ENCODE measurements around the gene PKHD1.

The PKHD1 gene

GRCh38 chr6:51678274-51678673 lies 409.1 kb downstream of the PKHD1 start:
- in situ Hi-C loops (cut with HindIII; ENCODE audit: low pct_unique_long_range_greater_than_20kb, low sequenced_read_pairs) = no loop called here
- no peak for TF ChIP-seq JUND (IDR thresholded peaks at IDR 0.05; ENCODE audit: low read depth)
- DNase-seq (ENCODE audit: low read depth in 1 of 2, low spot score in 1 of 2) = no peak

DNA sequence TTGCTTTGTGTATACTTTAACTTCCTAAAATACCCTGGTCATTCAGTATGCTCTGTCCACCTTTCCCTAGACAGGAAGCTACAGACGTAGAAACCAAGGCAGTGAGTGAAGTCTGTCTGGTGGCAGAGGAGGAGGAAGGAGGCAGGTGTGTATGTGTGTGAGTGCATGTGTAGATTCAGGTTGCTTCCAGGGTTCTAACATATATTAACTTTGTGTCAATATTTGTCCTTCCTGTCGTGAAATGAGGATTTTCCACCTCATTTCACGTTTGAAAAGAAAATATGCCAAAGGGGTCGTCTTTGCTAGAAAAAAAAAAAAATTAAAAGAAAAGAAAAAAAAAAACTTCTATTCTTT lies 411.5 kb downstream of the PKHD1 start:
- no peak for DNase-seq (ENCODE audit: low read depth in 1 of 2, low spot score in 1 of 2)
- in situ Hi-C loops (cut with HindIII; ENCODE audit: low pct_unique_long_range_greater_than_20kb, low sequenced_read_pairs) = no loop called here
- TF ChIP-seq JUND (IDR thresholded peaks at IDR 0.05; ENCODE audit: low read depth) = no peak

GRCh38 chr6:51675020-51675921 lies 412.1 kb downstream of the PKHD1 start:
- TF ChIP-seq JUND (IDR thresholded peaks at IDR 0.05; ENCODE audit: low read depth) = no peak
- no peak for DNase-seq (ENCODE audit: low read depth in 1 of 2, low spot score in 1 of 2)
- in situ Hi-C loops (cut with HindIII; ENCODE audit: low pct_unique_long_range_greater_than_20kb, low sequenced_read_pairs) = no loop called here

- TF ChIP-seq JUND (IDR thresholded peaks at IDR 0.05; ENCODE audit: low read depth) = no peak
- in situ Hi-C loops (cut with HindIII; ENCODE audit: low pct_unique_long_range_greater_than_20kb, low sequenced_read_pairs) = no loop called here
- DNase-seq (ENCODE audit: low read depth in 1 of 2, low spot score in 1 of 2) = no peak
Observed at GRCh38 chr6:51663525-51663924, 423.9 kb downstream of the PKHD1 start.

DNA sequence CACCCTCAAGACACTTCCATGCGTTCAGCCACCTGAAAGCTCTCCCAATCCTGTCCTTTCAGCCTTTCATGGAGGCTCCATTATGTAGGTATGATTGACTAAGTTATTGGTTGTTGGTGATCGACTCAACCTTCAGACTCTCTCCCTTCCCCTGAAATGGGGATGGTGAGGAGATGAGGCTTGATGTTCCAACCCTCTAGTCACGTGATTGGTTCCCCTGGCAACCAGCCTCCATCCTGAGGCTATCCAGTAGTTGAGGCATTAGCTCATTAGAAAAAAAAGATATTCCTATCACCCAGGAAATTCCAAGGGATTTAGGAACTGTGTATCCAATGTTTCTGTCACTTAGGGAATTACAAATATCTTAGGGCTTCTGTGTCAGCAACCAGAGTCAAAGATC lies 426.6 kb downstream of the PKHD1 start:
- in situ Hi-C loops (cut with HindIII; ENCODE audit: low pct_unique_long_range_greater_than_20kb, low sequenced_read_pairs) = no loop called here
- DNase-seq (ENCODE audit: low read depth in 1 of 2, low spot score in 1 of 2) = no peak
- no peak for TF ChIP-seq JUND (IDR thresholded peaks at IDR 0.05; ENCODE audit: low read depth)

DNA sequence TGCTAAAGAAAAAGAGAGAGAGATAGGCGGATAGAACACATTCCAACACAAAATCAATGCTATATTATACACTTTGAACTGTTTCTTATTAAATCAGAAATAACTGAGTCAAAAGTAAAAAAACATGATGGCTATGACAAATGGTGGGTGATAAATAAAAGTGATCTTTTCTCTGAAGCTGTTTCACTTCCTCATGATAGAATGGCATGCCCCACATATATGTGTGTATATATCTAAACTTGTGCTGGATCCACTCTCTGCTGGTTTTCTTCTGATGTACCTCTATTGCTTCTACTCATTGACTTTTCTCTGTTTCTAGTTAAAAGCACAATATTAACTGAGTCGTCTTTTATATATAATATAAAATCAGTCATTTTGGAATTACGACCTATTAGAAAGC lies 429.9 kb downstream of the PKHD1 start:
- in situ Hi-C loops (cut with HindIII; ENCODE audit: low pct_unique_long_range_greater_than_20kb, low sequenced_read_pairs) = no loop called here
- no peak for TF ChIP-seq JUND (IDR thresholded peaks at IDR 0.05; ENCODE audit: low read depth)
- no peak for DNase-seq (ENCODE audit: low read depth in 1 of 2, low spot score in 1 of 2)

- no peak for TF ChIP-seq JUND (IDR thresholded peaks at IDR 0.05; ENCODE audit: low read depth)
- no peak for DNase-seq (ENCODE audit: low read depth in 1 of 2, low spot score in 1 of 2)
- in situ Hi-C loops (cut with HindIII; ENCODE audit: low pct_unique_long_range_greater_than_20kb, low sequenced_read_pairs) = no loop called here
Observed at GRCh38 chr6:51655517-51655916, 431.9 kb downstream of the PKHD1 start.

DNA sequence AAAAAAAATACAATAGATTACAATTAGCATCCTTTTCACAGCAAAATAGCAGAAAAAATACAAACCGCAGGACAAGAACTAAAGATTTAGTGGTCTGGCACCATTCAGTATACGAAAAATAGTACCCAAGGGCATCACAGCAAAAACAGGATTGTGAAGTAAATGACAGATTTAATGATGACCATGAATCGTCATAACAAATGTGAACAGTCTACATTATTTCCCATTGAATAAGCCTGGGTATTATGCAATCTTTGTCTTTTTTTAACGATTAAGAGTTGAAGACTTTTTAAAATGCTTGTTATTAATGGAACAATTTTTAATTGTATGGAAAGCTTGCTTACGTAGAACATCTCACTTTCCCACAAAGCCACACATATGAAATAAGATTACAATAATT lies 432.8 kb downstream of the PKHD1 start:
- no peak for DNase-seq (ENCODE audit: low read depth in 1 of 2, low spot score in 1 of 2)
- in situ Hi-C loops (cut with HindIII; ENCODE audit: low pct_unique_long_range_greater_than_20kb, low sequenced_read_pairs) = no loop called here

DNA sequence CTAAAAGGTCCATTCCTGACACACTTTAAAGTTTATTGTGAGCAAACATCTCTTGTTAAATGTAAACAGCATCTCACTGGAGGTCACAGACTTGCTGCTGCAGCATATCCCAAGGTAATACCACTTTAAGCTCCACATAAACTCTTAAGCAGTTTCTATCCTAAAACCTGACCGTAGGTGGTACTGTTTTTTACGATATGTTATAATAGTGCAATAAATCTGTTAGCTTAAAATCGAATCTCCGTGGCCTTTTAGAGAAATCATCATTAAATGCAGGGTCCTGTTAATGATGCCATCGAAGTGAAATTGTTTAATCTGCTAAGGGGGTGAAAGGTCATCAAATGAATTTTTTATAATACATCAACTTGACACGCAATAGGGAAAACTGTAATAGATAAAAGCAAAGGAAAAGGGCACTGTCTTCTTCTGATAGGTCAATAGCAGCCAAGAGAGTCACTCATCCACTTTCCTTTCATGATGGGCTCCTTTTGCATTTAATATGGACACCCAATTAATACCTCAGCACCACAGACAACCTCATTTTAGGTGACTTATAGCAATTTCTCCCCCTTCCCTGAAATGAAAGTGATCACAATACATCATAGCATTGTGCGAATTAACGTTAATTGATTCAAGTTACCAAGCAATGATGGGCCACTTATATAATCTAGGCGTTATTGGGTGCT lies 436.1 kb downstream of the PKHD1 start:
- in situ Hi-C loops (cut with HindIII; ENCODE audit: low pct_unique_long_range_greater_than_20kb, low sequenced_read_pairs) = no loop called here
- no peak for DNase-seq (ENCODE audit: low read depth in 1 of 2, low spot score in 1 of 2)
- TF ChIP-seq JUND (IDR thresholded peaks at IDR 0.05; ENCODE audit: low read depth) = no peak

More for the DNA sequence above, 432.8 kb downstream of the PKHD1 start:
- TF ChIP-seq JUND (IDR thresholded peaks at IDR 0.05; ENCODE audit: low read depth) = no peak

DNA sequence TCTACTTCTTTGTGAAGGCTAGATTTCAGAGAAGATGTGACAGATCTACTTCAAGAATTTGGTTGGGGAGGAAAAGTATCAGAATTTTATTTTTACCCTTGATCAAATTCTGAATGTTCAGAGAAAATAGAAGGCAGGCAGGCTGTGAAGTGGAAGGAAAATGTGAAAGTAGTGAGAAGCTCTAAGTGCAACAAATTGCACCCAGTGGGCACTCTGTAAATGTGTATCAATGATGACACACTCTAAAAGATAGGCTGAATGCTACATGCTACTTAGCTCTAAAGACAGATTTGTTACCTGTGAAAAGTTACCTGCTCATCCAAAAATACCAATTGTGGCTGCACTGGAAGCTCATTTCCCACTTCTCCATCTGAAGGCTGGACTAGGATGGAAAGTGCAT lies 438.6 kb downstream of the PKHD1 start:
- in situ Hi-C loops (cut with HindIII; ENCODE audit: low pct_unique_long_range_greater_than_20kb, low sequenced_read_pairs) = no loop called here
- no peak for DNase-seq (ENCODE audit: low read depth in 1 of 2, low spot score in 1 of 2)
- TF ChIP-seq JUND (IDR thresholded peaks at IDR 0.05; ENCODE audit: low read depth) = no peak

DNA sequence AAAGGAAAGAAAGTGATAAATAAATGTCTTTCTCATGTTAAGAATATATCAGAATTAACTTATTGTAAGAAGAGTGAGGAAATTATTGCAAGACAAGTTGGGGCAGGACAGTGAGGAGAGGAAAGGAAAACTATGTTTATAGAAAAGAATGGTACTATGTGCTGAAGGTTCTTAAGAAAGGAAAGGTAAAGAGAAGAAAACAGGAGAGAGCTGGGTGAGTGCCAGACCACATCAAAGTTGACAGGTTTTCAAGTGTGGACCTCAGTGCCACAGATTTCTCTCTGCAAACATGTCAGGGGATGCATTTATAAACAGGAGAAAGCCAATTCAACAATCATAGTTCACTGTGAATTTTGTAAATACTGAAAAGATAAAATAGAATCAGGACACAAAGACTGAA lies 439.2 kb downstream of the PKHD1 start:
- no peak for DNase-seq (ENCODE audit: low read depth in 1 of 2, low spot score in 1 of 2)
- TF ChIP-seq JUND (IDR thresholded peaks at IDR 0.05; ENCODE audit: low read depth) = no peak
- in situ Hi-C loops (cut with HindIII; ENCODE audit: low pct_unique_long_range_greater_than_20kb, low sequenced_read_pairs) = no loop called here

- no peak for TF ChIP-seq JUND (IDR thresholded peaks at IDR 0.05; ENCODE audit: low read depth)
- DNase-seq (ENCODE audit: low read depth in 1 of 2, low spot score in 1 of 2) = no peak
- in situ Hi-C loops (cut with HindIII; ENCODE audit: low pct_unique_long_range_greater_than_20kb, low sequenced_read_pairs) = no loop called here
Observed at GRCh38 chr6:51644426-51644825, 443.0 kb downstream of the PKHD1 start.

- in situ Hi-C loops (cut with HindIII; ENCODE audit: low pct_unique_long_range_greater_than_20kb, low sequenced_read_pairs) = no loop called here
- TF ChIP-seq JUND (IDR thresholded peaks at IDR 0.05; ENCODE audit: low read depth) = no peak
- DNase-seq (ENCODE audit: low read depth in 1 of 2, low spot score in 1 of 2) = no peak
Observed at GRCh38 chr6:51640021-51640420, 447.4 kb downstream of the PKHD1 start.
